Skeletal muscle tissue (tissue), 4 donors: ENCODE measurements around the gene USP34. TPM values are rescaled to one million over a fixed set of nuclear protein-coding genes. Genes with fewer than 3 reads are reported as not detected.
"Not testable (repeated sequence)": the region's sequence is repeated elsewhere in the genome, so short reads cannot be mapped to it uniquely, and the experiment has no call there.

Experiments
- H3K27ac ChIP-seq: one replicate; pipeline ENCODE4 v1.7.0; 2013; ENCODE audit warnings: mild to moderate bottlenecking, low read depth, low read length, inconsistent platforms
- H3K27me3 ChIP-seq, 3 donors: one replicate each; pipeline ENCODE4 v1.7.0; 2013; ENCODE audit warnings: low read length in 3 of 3; ENCODE audit not compliant: control insufficient read depth in 3 of 3, insufficient read depth in 3 of 3
- H3K36me3 ChIP-seq, 3 donors: one replicate each; pipeline ENCODE4 v1.7.0; 2013; ENCODE audit warnings: low read length in 3 of 3; ENCODE audit not compliant: control insufficient read depth in 3 of 3, insufficient read depth in 3 of 3
- H3K4me1 ChIP-seq, 3 donors: one replicate each; pipeline ENCODE4 v1.7.0; 2013; ENCODE audit warnings: low read length in 3 of 3, mild to moderate bottlenecking in 3 of 3; ENCODE audit not compliant: control insufficient read depth in 3 of 3, insufficient read depth in 3 of 3
- H3K4me3 ChIP-seq, 3 donors: one replicate each; pipeline ENCODE4 v1.7.0; 2013; ENCODE audit warnings: low read length in 3 of 3
- H3K9ac ChIP-seq, 3 donors: one replicate each; pipeline ENCODE4 v1.7.0; 2013; ENCODE audit warnings: low read length in 3 of 3, mild to moderate bottlenecking in 3 of 3, moderate library complexity in 2 of 3, low read depth in 1 of 3
- H3K9me3 ChIP-seq, 3 donors: one replicate each; pipeline ENCODE4 v1.7.0; 2013; ENCODE audit warnings: low read length in 3 of 3; ENCODE audit not compliant: control insufficient read depth in 3 of 3
- total RNA-seq: library from RNA; depleted of rRNA; stranded (reverse); fragments of >200 nt; gene quantifications from one replicate; pipeline ENCODE4 v1.2.3, GENCODE V29; 2014
- donor health status: Osteomylitis.

USP34 gene
- total RNA-seq, 1 donor from 2014 or later, result 108 TPM

- no peak overlapping the region for H3K4me3 ChIP-seq
- H3K27ac ChIP-seq, result no peak overlapping the region
- H3K4me1 ChIP-seq, result no peaks in the 10 kb centered on the region
- H3K9ac ChIP-seq, result no peak overlapping the region
- no peaks in the 10 kb centered on the region for H3K9me3 ChIP-seq
- no peaks in the 10 kb centered on the region for H3K27me3 ChIP-seq
- peaks cover 17 to 39% (median 37%) of the 10 kb centered on the region in 3 donors for H3K36me3 ChIP-seq
These were observed 7.2 kb upstream of the USP34 start for GRCh38 chr2:61478086-61478485.

- not testable (repeated sequence) for H3K27me3 ChIP-seq, H3K4me1 ChIP-seq, H3K27ac ChIP-seq, H3K9ac ChIP-seq, H3K4me3 ChIP-seq, H3K9me3 ChIP-seq
- peaks cover 10 to 29% (median 27%) of the 10 kb centered on the region in 3 donors for H3K36me3 ChIP-seq
These were observed 6.2 kb upstream of the USP34 start for GRCh38 chr2:61476929-61477589.

- H3K9ac ChIP-seq, result peak overlapping the region; percentile 80 to 99 (median 95)
- H3K27ac ChIP-seq, result peak overlapping the region; percentile 97
- H3K4me3 ChIP-seq, result peak overlapping the region; percentile 71 to 91 (median 86)
- peaks cover 8 to 20% (median 13%) of the 10 kb centered on the region in 3 donors for H3K4me1 ChIP-seq
- H3K36me3 ChIP-seq, result peaks cover 0 to 3% (median under 1%) of the 10 kb centered on the region in 3 donors
- H3K9me3 ChIP-seq, result no peaks in the 10 kb centered on the region
- no peaks in the 10 kb centered on the region for H3K27me3 ChIP-seq
These were observed 1.3 kb upstream of the USP34 start for GRCh38 chr2:61471905-61472805.

GRCh38 chr2:61470122-61470951 lies 550 bp downstream of the USP34 start:
- H3K27ac ChIP-seq, result peak overlapping the region; percentile 75
- peak overlapping the region; percentile 73 to 83 (median 80) for H3K4me3 ChIP-seq
- peak overlapping the region; percentile 89 to 96 (median 91) for H3K9ac ChIP-seq
- H3K9me3 ChIP-seq, result no peaks in the 10 kb centered on the region
- H3K4me1 ChIP-seq, result peaks cover 8 to 20% (median 13%) of the 10 kb centered on the region in 3 donors
- no peaks in the 10 kb centered on the region for H3K27me3 ChIP-seq
- no peaks in the 10 kb centered on the region for H3K36me3 ChIP-seq

- Histone ChIP-seq H3K9me3 (no peaks in the 10 kb centered on the region), H3K36me3 (no peaks in the 10 kb centered on the region), H3K4me3 (peak overlapping the region; percentile 73 to 83 (median 80)), H3K4me1 (peaks cover 8 to 20% (median 13%) of the 10 kb centered on the region in 3 donors), H3K27ac (peak overlapping the region; percentile 75), H3K9ac (peak overlapping the region; percentile 89 to 96 (median 91)), H3K27me3 (no peaks in the 10 kb centered on the region)
These were observed 1.3 kb downstream of the USP34 start for GRCh38 chr2:61469424-61470121.

GRCh38 chr2:61468231-61468630 lies 2.7 kb downstream of the USP34 start:
- H3K4me3 ChIP-seq, H3K27ac ChIP-seq, H3K9me3 ChIP-seq, H3K27me3 ChIP-seq, H3K9ac ChIP-seq, H3K36me3 ChIP-seq: not testable (repeated sequence)
- H3K4me1 ChIP-seq, result peaks cover 11 to 20% (median 13%) of the 10 kb centered on the region in 3 donors

- peaks cover 6 to 10% (median 7%) of the 10 kb centered on the region in 3 donors for H3K4me1 ChIP-seq
- no peaks in the 10 kb centered on the region for H3K9me3 ChIP-seq
- H3K4me3 ChIP-seq, result no peak overlapping the region
- H3K27ac ChIP-seq, result no peak overlapping the region
- no peak overlapping the region for H3K9ac ChIP-seq
- H3K27me3 ChIP-seq, result no peaks in the 10 kb centered on the region
- H3K36me3 ChIP-seq, result no peaks in the 10 kb centered on the region
These were observed 5.8 kb downstream of the USP34 start for GRCh38 chr2:61465045-61465444.

GRCh38 chr2:61463769-61464475 lies 7.0 kb downstream of the USP34 start:
- Histone ChIP-seq H3K9me3 (no peaks in the 10 kb centered on the region), H3K4me1 (peaks cover under 1 to 7% (median 6%) of the 10 kb centered on the region in 3 donors), H3K4me3 (no peak overlapping the region), H3K27ac (no peak overlapping the region), H3K9ac (no peak overlapping the region), H3K27me3 (no peaks in the 10 kb centered on the region), H3K36me3 (no peaks in the 10 kb centered on the region)

- H3K9ac ChIP-seq, result no peak overlapping the region
- H3K27me3 ChIP-seq, result no peaks in the 10 kb centered on the region
- H3K9me3 ChIP-seq, result no peaks in the 10 kb centered on the region
- H3K27ac ChIP-seq, result no peak overlapping the region
- peaks cover 10 to 13% (median 10%) of the 10 kb centered on the region in 3 donors for H3K4me1 ChIP-seq
- H3K4me3 ChIP-seq, result no peak overlapping the region
- H3K36me3 ChIP-seq, result no peaks in the 10 kb centered on the region
These were observed 9.5 kb downstream of the USP34 start for GRCh38 chr2:61461404-61461803.
